Mesendoderm (in vitro differentiated cells): ENCODE data around the gene IQSEC1.

Source experiments
- DNase-seq: peaks from one replicate; pipeline ENCODE4 v3.0.0; 2013
- H2AK5ac ChIP-seq: 2 replicates; pipeline ENCODE4 v1.6.1; 2013; ENCODE audit warnings: low read length, inconsistent platforms
- H2BK120ac ChIP-seq: 2 replicates; pipeline ENCODE4 v1.6.1; 2013; ENCODE audit warnings: low read depth, mild to moderate bottlenecking, low read length, moderate library complexity, mixed read lengths
- H2BK15ac ChIP-seq: replicated peaks from 2 replicates; pipeline ENCODE4 v1.6.1; 2013; ENCODE audit warnings: low read depth, mild to moderate bottlenecking, moderate library complexity
- H2BK5ac ChIP-seq: 2 replicates; pipeline ENCODE4 v1.6.1; 2013; ENCODE audit warnings: low read length, inconsistent platforms
- H3K18ac ChIP-seq: 2 replicates; pipeline ENCODE4 v1.6.1; 2013; ENCODE audit warnings: mild to moderate bottlenecking, low read length, mixed read lengths
- H3K23ac ChIP-seq: one replicate; pipeline ENCODE4 v1.6.1; 2013; ENCODE audit warnings: low read length
- H3K27ac ChIP-seq: 2 replicates; pipeline ENCODE4 v1.5.1; 2013; ENCODE audit warnings: low read depth, mild to moderate bottlenecking, inconsistent platforms, low read length, moderate library complexity
- H3K27me3 ChIP-seq: 2 replicates; pipeline ENCODE4 v1.6.1; 2013; ENCODE audit warnings: low read length, control low read depth, mild to moderate bottlenecking, inconsistent platforms; ENCODE audit not compliant: insufficient read depth, poor library complexity
- H3K36me3 ChIP-seq: 2 replicates; pipeline ENCODE4 v1.6.1; 2013; ENCODE audit warnings: low read length, inconsistent platforms; ENCODE audit not compliant: control insufficient read depth, insufficient read depth
- H3K4ac ChIP-seq: one replicate; pipeline ENCODE4 v1.6.1; 2013; ENCODE audit warnings: low read depth, mild to moderate bottlenecking, low read length, moderate library complexity
- H3K4me1 ChIP-seq: 2 replicates; pipeline ENCODE4 v1.6.1; 2013; ENCODE audit warnings: low read depth, low read length, inconsistent platforms; ENCODE audit not compliant: control insufficient read depth
- H3K4me2 ChIP-seq: 2 replicates; pipeline ENCODE4 v1.6.1; 2013; ENCODE audit warnings: low read length
- H3K4me3 ChIP-seq: 2 replicates; pipeline ENCODE4 v1.5.1; 2013; ENCODE audit warnings: mild to moderate bottlenecking, low read length
- H3K56ac ChIP-seq: one replicate; pipeline ENCODE4 v1.6.1; 2013; ENCODE audit warnings: low read length
- H3K79me1 ChIP-seq: 2 replicates; pipeline ENCODE4 v1.6.1; 2013; ENCODE audit warnings: low read length, inconsistent platforms
- H3K79me2 ChIP-seq: 2 replicates; pipeline ENCODE4 v1.6.1; 2013; ENCODE audit warnings: mild to moderate bottlenecking, low read length; ENCODE audit not compliant: control insufficient read depth, insufficient read depth
- H3K9ac ChIP-seq: 2 replicates; pipeline ENCODE4 v1.6.1; 2013; ENCODE audit warnings: low read length, inconsistent platforms
- H4K5ac ChIP-seq: one replicate; pipeline ENCODE4 v1.6.1; 2013; ENCODE audit warnings: low read length
- H4K8ac ChIP-seq: one replicate; pipeline ENCODE4 v1.6.1; 2013; ENCODE audit warnings: low read depth, mild to moderate bottlenecking, control low read depth, low read length, moderate library complexity
- WGBS: extraction: QIAGEN DNeasy Blood & Tissue Kit; methylation state at CpG from one replicate; pipeline ENCODE4 v1.1.7; 2013; ENCODE audit warnings: low lambda C conversion rate, missing lambda C conversion rate; ENCODE audit not compliant: insufficient coverage; ENCODE audit errors: extremely low coverage; 5-methylcytosine and 5-hydroxymethylcytosine counted together

The IQSEC1 gene

DNA sequence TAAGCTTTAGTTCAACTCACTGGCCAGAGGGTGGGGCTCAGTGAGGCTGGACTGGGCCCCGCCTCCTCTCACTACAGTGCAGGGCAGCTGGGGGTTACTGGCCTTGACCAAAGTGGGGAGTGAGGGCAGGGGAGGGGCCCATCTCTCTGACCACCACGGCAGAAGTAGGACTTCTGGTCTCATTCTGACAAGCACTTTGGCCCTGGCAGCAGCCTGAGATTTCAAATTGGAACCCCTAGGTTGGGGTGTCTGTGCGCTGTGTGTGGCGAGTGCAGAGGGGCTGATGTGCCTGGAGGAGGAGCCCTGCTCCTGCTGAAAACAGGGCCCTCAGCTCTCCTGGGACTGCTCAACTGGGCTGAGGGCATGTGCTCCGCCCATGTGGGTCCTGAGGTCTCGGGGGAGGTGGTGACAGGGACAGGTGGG lies 171.6 kb downstream of the IQSEC1 start:
- H3K4me2 ChIP-seq = no peak overlapping the region
- no peak overlapping the region for H2BK120ac ChIP-seq

DNA sequence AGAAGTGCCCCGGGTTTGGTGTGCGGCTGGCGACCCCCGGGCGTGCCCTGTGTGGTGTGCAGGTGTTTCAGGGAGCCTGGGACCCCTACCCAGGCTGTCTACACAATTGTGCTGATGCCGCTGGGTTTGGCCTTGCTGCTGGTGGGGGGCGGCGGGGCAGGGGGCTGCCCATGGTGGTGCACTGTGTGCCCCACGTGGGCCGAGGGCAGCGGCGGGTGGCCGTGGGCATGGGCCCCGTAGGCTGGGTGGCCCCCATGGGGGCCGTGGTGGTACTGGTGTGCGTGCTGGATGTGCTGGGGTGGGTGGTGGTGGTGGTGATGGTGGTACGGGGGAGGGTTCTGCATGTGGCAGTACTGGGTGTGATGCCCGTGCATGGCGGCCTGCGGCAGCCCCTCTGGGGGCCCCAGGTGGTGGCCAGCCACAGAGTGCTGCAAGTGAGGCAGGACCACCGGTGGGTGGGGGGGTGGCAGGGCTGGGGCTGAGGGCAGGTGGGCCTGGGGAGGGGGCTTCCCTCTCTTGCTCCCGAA lies 172.3 kb downstream of the IQSEC1 start:
- Histone ChIP-seq H3K79me2 (no peaks in the 10 kb centered on the region), H3K79me1 (no peaks in the 10 kb centered on the region), H2BK15ac (no peak overlapping the region), H3K36me3 (no peaks in the 10 kb centered on the region), H4K8ac (no peak overlapping the region), H3K27me3 (no peaks in the 10 kb centered on the region), H3K23ac (no peak overlapping the region), H2AK5ac (no peak overlapping the region), H3K4me1 (peaks cover 2% of the 10 kb centered on the region), H3K4ac (no peak overlapping the region), H3K56ac (no peak overlapping the region), H3K27ac (no peak overlapping the region), H2BK120ac (no peak overlapping the region), H2BK5ac (no peak overlapping the region), H3K4me2 (no peak overlapping the region), H3K4me3 (no peak overlapping the region), H3K18ac (no peak overlapping the region), H4K5ac (no peak overlapping the region), H3K9ac (no peak overlapping the region)
- no peak for DNase-seq
- WGBS = no CpG with 5 or more reads among the region's 22 CpGs

More for the DNA sequence above, 171.6 kb downstream of the IQSEC1 start:
- Histone ChIP-seq H3K79me2 (no peaks in the 10 kb centered on the region), H3K23ac (no peak overlapping the region), H3K27ac (no peak overlapping the region), H3K4me1 (peaks cover 2% of the 10 kb centered on the region), H2BK5ac (no peak overlapping the region), H2BK15ac (no peak overlapping the region), H3K36me3 (no peaks in the 10 kb centered on the region), H2AK5ac (no peak overlapping the region), H3K27me3 (no peaks in the 10 kb centered on the region), H3K79me1 (no peaks in the 10 kb centered on the region), H3K4ac (no peak overlapping the region), H3K18ac (no peak overlapping the region), H4K8ac (no peak overlapping the region), H3K9ac (no peak overlapping the region), H4K5ac (no peak overlapping the region), H3K4me3 (no peak overlapping the region), H3K56ac (no peak overlapping the region)
- peak; percentile 42 for DNase-seq
- no CpG with 5 or more reads among the region's 6 CpGs for WGBS

DNA sequence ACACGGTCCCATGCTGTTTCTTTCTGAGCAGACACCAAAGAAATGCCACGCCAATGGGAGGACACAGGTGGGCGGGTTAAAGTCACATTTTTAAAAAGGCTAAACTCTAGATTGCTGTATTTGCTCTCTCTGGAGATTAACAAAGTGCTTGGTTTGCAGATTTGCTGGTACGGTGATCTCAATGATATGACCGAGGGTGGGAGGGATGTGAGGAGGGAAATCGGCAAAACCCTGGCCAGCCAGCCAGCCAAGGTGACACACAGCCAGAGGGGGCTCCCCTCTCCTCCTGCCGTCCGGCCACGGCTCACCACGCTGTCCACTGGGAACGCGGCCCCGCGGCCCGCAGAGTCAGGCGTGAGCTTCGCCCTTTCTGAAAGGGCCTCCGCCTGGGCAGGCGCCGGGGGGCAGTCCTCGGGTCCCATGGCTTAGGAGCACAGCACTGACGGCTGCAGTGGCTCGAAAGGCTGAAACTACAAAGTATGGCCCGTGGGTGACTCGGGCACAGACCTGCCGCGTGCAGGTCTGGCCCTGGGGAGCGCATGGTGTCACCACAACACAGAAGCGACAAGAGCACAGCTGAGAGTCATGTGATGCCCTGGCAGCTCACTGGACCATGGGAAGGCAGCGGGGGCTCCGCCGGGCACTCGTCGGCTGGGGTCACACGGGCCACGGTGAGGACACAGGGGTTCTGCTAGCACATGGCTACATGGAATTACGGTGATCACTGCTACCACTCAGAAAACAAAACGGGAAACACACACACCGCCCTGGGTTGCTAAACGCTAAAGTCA lies 174.1 kb downstream of the IQSEC1 start:
- Histone ChIP-seq H3K4me2 (no peak overlapping the region), H3K27ac (no peak overlapping the region), H2BK15ac (no peak overlapping the region), H3K56ac (no peak overlapping the region), H3K23ac (no peak overlapping the region), H2AK5ac (no peak overlapping the region), H3K18ac (no peak overlapping the region), H3K4me3 (no peak overlapping the region), H3K27me3 (no peaks in the 10 kb centered on the region), H3K79me1 (no peaks in the 10 kb centered on the region), H4K5ac (no peak overlapping the region), H4K8ac (no peak overlapping the region), H3K9ac (no peak overlapping the region), H2BK5ac (no peak overlapping the region), H3K36me3 (no peaks in the 10 kb centered on the region), H3K4me1 (peaks cover 2% of the 10 kb centered on the region), H2BK120ac (no peak overlapping the region), H3K79me2 (no peaks in the 10 kb centered on the region), H3K4ac (no peak overlapping the region)
- no CpG with 5 or more reads among the region's 40 CpGs for WGBS
- DNase-seq = no peak

DNA sequence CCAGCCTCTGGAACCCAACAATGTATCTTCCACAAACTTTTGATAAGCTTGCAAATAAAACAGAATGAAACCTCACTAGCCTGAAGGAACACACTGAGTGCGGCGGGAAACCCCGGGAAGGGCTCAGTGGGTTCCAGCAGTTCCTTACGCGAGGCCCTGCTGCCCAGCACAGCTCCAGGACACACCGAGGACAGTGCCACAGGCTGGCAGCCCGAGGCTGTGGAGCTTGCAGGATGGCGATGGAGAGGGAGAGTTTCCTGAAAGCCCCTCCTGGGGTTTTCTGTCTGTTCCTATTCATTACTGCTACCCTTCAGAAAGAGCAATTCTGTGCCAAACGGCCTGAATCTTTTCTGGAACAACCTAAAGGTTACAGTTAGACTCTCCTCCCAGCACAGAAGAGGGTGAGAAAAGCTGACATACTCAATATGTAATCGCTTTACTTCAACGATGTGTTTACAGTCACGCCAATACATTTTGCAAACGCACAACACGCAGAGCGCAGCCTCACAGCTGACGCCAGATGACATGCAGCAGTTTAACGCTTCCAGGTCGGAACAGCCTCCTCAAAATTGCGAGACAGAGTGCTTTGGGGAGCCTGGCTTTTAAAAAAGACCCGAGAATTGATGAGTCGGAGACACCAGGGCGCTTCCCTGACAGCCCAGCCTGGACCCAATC lies 174.8 kb downstream of the IQSEC1 start:
- Histone ChIP-seq H2BK5ac (no peak overlapping the region), H3K9ac (no peak overlapping the region), H3K4me1 (peaks cover 2% of the 10 kb centered on the region), H3K56ac (no peak overlapping the region), H2BK120ac (no peak overlapping the region), H4K8ac (no peak overlapping the region), H2BK15ac (no peak overlapping the region), H3K27me3 (no peaks in the 10 kb centered on the region), H3K79me2 (no peaks in the 10 kb centered on the region), H4K5ac (no peak overlapping the region), H3K4me3 (no peak overlapping the region), H3K18ac (no peak overlapping the region), H2AK5ac (no peak overlapping the region), H3K4ac (no peak overlapping the region), H3K27ac (no peak overlapping the region), H3K36me3 (no peaks in the 10 kb centered on the region), H3K79me1 (no peaks in the 10 kb centered on the region), H3K4me2 (no peak overlapping the region), H3K23ac (no peak overlapping the region)
- no peak for DNase-seq
- no CpG with 5 or more reads among the region's 22 CpGs for WGBS

DNA sequence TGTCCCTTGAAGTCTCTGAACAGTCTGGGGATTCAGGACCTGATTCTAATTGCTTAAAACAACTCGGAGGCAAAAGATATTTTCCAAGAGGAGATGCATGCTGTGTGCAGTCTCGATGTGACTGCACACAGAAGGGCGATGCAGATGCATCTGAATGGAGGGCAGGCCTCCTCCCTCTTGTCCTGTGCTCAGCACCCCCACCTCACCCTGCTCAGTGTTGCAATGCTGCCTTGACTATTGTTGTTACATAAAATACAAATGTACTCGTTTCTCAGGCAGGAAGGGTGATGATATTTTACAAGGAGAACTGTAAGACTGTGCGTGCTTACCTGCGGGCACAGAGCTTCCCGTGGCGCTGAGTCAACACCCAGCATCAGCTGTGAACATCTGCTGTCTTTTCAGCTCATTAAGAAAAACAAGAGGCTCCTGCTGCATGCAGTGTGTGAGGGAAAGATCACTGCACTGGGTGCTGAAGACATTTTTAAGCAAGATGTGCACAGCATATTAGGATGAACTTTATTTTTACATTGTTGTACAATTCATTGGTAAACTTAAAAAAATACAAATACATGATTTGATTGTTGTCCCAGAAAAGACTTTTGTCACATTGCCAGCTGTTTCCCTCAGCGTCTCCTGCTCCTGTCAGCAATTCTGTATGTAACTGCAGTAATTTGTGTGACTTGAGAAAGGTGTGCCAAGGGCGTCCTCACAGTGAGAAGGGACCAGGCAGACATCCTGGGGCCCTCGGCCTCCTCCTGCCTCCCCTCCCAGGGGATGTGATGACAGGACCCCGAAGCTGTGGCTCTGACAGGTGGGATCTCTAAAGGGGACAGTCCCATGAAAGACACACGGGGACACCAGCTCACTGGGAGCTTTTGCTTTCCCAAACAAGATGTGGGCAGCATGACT lies 175.6 kb downstream of the IQSEC1 start:
- Histone ChIP-seq H3K4me3 (no peak overlapping the region), H3K27me3 (no peaks in the 10 kb centered on the region), H3K4me1 (peaks cover 2% of the 10 kb centered on the region), H3K18ac (no peak overlapping the region), H3K4ac (no peak overlapping the region), H2BK5ac (no peak overlapping the region), H3K36me3 (no peaks in the 10 kb centered on the region), H3K4me2 (no peak overlapping the region), H3K27ac (no peak overlapping the region), H3K9ac (no peak overlapping the region), H4K8ac (no peak overlapping the region), H3K56ac (no peak overlapping the region), H2AK5ac (no peak overlapping the region), H3K79me1 (no peaks in the 10 kb centered on the region), H3K79me2 (no peaks in the 10 kb centered on the region), H3K23ac (no peak overlapping the region), H2BK120ac (no peak overlapping the region), H2BK15ac (no peak overlapping the region), H4K5ac (no peak overlapping the region)
- no CpG with 5 or more reads among the region's 13 CpGs for WGBS
- DNase-seq = no peak
